Measurements from ENCODE around the gene LRRC51. TPM values are rescaled to one million over a fixed set of nuclear protein-coding genes. Genes with fewer than 3 reads are reported as not detected.

Gene LRRC51
- total RNA-seq, 1 donor from 2014 or later: 12.9 TPM

DNA sequence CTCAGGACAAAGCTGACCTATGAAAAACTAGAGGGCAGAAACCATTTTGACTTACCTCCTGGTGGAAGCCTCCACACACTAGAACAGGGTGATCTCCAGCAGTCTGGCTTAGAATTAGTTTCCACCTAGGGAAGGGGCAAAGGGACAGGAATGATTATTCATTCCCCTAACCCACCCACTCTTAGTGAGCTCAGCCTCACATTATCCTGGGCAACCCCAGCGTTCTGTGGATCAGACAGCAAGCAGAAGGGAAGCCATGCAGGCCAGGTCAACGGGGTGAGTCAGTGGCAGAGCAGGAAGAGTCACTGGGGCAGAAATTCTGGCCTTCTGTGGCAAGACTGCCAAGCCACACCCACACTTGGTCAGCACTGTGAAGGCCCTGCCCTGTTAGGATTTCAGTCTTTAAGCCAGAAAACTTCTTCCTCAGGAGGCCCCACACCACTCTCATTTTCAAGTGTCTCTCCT, 10.8 kb upstream of the LRRC51 start:
- peak; percentile 75 for DNase-seq (ENCODE audit: low spot score)

DNA sequence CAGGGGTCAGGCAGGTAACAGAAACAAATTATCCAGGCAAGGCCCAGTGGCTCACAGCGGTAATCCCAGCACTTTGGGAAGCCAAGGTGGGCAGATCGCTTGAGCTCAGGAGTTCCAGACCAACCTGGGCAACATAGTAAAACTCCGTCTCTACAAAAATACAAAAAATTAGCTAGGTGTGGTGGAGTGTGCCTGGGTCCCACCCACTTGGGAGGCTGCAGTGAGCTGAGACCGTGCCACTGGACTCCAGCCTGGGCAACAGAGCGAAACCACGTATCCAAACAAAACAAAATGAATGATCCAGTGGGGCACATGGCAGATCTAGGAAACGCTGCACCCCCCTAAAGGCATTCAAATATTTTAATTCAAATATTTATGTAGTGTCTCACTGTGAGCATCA, 10.2 kb upstream of the LRRC51 start:
- no peak for DNase-seq (ENCODE audit: low spot score)

DNA sequence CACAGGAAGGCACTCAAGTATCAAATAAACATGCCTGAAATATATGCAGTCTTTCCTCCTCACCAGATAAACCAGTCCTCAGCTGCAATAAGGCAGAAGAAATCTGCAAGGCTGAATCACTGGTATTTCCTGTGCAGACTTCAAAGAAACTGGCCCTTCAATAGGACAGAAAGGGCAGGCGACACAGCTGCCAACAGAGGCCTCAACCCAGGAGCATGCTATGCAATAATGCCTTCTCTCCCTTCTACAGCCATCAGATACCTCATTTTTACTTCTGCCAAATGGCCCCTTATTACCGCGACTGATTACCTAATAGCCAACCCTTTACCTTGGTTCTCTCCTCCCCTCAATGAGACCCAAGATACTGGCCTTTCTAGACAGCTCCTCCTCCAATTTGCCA, 8.3 kb upstream of the LRRC51 start:
- no peak for DNase-seq (ENCODE audit: low spot score)

DNA sequence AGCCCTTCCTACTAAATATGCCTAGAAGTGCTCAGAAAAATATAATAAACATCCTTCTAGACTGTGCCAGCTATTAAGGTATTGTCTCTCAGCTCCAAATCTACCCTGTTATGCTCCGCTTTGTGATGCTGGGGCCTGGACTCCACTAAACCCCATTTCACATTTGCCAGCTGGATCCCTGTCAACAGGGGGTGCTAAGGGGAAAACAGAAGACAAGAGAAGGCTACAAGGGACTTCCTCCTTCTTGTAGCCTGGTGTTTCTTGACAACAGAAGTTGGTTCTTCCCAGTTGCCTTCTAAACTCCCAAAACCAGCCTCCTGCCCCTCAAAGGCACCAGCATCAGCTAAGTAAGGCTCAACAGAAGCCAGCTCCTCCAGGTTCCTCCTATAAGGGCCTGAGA, 5.5 kb upstream of the LRRC51 start:
- DNase-seq (ENCODE audit: low spot score): no peak

DNA sequence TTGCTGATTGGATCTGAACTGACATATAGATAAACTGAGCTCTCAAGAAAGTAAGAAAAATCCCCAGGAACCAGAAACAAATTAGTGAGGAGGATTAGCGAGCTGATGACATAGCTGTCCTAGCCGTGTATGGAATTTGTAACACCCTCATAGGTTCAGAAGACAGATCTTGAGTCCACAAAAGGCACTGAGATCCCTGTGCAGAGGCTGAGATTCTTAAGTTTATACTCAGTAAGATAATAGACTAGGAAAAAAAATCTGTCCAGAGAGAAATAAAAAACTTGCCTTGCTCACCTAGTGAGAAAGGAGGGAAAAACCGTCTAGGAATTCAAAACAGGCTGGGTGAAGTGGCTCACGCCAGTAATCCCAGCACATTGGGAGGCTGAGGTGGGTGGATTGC, 4.9 kb upstream of the LRRC51 start:
- no peak for DNase-seq (ENCODE audit: low spot score)

DNA sequence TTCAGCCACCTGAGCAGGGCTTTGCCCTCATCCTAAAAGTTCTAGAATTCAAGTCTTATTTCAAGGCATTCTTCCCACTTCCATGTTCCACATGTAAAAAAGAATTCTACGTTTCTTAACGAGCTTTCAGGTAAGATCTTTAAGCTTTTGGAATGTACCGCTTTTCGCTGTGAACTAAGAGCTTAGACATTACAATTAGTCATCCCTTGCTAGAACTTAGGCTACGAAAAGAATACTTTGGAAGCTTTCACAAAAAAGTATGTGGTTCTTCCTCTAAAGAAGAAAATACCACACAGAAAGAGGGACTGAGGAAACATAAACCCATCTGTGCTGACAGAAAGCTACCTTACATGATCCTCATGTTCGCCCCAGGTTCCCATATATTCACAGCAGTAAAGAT, 2.2 kb upstream of the LRRC51 start:
- DNase-seq (ENCODE audit: low spot score): no peak

DNA sequence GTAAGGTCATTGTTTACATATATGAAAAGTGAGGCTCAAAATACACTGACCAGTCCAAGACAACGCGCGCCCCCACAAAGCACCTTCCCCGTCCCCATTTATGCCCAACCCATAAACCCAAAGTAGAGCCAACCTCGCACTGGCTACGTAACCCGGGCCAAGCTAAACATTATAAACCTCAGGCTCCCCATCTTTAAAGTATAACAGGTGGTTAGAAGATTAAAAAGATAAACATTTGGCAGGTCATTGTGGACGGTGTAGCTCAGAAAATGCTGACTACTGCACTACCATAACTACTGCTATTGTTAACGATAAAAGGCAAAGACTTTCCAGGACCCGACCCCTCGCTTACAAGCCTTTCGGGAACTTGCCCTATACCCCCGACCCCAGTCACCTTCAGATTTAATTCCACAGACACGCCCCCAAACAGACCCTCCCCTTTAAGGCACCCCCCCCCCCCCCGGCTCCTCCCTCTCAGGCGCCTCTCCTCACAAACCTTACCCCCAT, 778 bp upstream of the LRRC51 start:
- peak; percentile 17 for DNase-seq (ENCODE audit: low spot score)

DNA sequence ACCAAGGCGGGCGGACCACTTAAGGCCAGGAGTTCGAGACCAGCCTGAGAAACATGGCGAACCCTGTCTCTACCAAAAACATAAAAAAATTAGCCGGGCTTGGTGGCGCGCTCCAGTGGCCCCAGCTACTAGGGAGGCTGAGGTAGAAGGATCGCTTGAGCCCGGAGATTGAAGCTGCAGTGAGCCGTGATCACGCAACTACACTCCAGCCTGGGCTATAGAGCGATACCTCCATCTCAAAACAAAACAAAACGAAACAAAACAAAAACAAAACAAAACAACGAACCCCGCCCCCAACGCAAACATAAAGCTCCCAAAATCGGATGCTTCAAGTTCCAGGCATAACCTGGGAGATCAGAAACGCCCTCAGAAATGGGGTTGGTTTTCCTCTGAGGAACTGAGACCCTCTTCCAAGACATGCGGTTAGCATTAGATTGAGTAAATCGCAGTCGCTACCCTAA, 564 bp downstream of the LRRC51 start:
- DNase-seq (ENCODE audit: low spot score): no peak

DNA sequence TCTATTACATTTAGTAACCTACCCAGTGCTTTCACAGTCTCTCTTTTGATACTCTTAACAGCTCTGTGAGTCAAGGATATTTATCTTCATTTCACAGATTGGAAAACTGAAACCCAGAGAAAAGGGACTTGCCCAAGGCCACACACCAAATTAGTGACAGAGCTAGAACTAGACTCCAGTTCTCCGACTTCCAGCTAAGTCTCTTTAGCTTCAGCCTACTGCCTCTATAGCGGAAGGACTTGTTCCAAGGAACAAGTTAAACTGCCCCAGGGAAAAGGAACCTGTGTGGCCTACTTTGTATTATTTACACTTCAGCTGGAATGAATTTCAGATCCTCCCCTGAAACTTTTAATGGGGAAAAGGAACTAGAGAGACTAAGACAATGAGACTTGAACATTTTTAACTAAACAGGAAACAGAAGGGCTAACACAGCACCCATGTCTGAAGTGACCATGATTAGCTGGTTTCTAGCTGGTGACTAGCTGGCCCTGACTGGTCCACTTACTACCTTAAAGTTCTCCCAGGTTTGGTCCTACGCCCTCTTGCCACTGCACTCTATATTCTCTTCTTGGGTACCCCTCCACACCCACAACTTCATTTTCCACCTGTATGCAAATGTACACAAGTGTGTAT, 1.3 kb downstream of the LRRC51 start:
- no peak for DNase-seq (ENCODE audit: low spot score)

DNA sequence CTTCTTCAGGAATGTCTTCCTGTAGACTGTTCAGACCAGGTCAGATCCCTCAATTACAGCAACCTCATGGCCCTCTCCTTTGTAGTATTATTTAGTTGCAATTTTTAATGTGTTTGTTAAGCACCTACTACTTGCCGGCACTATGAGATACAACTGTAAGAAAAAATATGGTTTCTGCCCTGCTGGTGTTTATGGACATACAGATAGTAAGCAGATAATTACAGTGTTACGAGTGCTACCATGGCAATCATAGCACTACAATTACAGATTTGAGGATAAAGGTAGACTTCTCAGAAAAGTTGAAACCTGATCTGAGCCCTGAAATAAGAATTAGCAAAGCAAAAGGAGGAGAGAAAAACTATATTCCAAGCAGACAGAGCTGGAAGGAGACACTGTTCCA, 2.8 kb downstream of the LRRC51 start:
- no peak for DNase-seq (ENCODE audit: low spot score)

DNA sequence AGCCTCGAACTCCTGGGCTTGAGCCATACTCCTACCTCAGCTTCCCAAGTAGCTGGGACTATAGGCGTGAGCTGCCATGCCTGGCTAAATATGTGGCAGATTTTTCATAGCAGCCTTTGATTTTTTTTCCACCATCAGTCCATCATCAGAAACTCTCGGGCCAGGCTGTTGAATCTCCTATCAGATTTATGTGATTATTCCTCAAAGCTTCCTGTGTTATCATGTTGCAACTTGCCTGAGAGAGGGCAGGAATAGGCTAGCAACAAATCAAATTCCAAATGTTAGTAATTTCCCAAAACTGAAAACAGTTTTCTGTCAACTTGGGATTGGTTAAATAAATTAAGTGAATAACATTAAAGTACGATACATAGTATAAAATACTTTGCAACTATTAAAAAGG, 3.4 kb downstream of the LRRC51 start:
- DNase-seq (ENCODE audit: low spot score): no peak

DNA sequence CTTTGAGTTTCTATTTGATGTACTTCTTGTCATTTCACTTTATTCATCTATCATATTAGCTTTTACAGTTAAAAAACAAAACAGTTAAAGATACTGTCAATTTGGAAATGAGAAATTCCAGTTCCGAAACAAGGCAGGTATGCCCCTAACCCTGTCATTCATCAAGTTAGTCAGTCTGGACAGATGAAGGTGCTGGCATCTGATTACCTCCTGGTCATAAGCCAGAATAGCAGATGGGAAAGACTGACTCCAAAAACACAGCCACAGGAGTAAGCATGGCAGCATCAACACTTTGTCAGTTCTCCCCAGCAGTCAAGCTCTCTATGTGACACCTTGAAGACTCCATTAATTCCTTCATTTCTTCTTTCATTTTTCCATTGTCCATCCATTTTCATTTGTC, 4.3 kb downstream of the LRRC51 start:
- DNase-seq (ENCODE audit: low spot score): no peak

DNA sequence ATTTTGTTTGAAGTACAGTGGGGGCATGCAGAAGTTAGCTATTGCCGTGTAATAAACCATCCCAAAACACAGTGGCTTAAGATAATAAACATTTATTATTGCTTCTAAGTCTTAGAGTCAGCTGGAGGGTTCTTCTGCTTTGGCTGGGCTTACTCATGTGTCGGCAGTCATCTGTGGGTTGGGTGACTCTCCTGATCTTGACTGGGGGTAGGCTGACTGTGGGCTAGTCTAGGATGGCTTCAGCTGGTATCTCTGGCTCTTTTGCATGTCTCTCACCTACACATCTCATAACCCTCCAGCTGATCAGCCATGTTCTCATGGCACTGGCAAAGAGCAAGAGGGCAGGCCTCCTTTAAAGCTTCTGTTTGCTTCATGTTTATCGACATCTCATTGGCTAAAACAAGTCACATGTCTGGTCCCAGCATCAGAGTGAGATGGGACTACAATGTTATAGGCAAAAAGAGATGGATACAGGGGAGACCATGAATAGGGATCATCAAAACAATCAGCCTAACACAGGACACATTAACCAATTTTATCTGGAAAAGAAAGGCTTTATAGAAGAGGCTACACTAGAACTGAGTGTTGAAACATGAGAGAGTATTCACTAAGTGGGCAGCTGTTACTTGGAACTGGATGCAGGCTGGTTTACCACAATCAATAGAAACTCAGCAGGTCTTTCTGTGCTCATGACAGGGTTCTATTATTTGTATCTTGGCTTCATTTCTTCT, 5.1 kb downstream of the LRRC51 start:
- no peak for DNase-seq (ENCODE audit: low spot score)

DNA sequence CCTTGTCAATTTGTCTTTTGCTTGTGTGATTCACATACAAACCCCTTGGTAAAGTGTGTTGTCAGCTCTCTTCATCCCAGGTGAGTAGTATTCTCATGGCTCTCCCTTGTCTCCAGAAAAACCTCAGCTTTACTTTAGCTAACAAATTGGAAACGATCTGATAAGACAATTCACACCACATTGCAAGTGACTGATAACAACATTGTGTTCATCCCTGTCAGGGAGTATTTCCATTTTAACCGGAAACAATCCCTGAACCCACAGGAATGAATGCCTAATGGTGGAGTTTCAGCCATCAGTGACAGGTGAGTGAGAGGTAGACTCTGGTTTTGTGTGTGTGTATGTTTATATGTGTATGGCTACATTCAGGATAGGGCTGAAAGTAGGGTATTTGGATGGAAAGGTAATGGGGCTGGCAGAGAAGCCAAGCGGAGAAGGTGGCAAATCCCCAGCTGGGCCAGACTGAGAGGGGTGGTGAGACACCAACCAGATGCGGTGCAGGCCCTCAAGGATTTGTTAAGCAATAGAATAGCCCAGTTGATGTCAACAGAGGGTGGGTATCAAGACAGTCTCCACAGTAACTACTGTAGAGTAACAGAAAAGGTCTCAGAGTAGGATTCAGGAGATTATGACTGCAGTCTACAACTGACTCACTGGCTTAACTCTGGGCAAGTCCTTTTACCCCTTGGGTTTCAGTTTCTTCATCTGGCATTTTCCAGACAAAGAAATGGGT, 7.6 kb downstream of the LRRC51 start:
- no peak for DNase-seq (ENCODE audit: low spot score)

DNA sequence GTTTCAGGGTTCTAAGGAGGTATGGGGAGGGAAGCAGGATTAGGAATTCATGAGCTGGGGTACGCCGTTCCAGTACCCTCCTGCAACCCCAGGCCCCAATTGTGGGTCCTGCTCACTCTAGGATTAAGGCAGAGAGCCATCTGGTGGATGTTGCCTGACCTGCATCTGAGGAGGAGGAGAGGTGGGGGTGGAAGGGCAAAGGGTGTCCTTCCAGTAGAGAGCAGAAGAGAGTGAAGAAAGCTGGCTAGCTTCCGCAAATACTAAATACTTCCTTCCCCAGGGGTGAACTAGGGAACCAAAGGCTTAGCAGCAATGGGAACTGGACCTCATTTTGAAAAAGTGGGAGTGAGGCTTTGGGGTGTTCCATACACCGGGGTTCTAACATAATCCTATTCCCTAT, 10.6 kb downstream of the LRRC51 start:
- peak; percentile 79 for DNase-seq (ENCODE audit: low spot score)

DNA sequence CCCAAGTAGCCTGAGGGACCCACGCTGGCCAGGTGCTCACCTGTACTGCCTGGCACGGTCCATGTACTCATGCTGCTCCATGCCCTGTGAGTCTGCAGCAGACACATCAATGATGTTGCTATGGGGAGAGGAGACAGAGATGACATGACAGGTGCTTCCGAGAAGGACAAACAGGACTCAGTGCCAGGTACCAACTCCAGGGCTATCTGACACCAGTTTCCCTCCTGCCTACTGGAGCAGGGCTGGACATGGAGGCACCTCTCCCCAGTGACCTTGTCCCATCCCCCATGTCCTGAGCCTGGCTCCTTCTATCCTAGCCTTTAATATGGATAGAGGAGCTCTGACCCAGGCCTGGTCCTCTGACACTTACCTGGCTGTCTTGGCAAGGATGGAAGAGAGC, 18.1 kb downstream of the LRRC51 start:
- DNase-seq (ENCODE audit: low spot score): no peak

DNA sequence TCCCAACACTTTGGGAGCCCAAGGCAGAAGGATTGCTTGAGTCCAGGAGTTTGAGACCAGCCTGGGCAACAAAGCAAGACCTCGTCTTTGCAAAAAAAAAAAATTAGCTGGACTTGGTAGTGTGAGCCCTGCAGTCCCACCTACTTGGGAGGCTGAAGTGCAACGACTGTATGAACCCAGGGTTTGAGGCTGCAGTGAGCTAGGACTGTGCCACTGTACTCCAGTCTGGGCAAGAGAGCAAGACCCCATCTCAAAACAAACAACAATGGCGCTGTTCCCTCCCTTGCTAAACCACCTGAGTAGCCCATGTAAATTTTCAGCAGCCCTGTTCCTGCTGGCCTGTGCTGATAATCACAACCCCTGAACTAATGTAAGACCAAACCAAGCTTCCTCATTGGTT, 19.4 kb downstream of the LRRC51 start:
- DNase-seq (ENCODE audit: low spot score): no peak

DNA sequence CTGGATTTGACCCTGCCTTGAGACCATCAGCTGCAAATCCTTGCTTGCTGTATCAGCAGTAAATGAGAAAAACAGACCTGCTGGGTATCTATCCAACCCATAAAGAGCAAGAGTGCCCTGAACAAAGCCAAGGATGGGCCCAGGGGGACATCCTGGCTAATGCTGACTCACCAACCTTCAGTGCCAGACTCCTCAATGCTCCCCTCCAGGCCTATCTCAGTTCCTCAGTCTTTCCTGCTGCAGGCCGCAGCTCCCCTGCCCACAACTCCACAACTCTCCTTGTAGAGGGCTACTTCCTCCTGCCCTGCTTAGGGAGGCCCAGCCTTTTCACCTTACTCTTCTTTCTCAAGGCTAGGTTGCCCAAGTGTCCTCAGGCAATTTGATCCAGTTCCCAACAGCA, 19.8 kb downstream of the LRRC51 start:
- DNase-seq (ENCODE audit: low spot score): no peak

DNA sequence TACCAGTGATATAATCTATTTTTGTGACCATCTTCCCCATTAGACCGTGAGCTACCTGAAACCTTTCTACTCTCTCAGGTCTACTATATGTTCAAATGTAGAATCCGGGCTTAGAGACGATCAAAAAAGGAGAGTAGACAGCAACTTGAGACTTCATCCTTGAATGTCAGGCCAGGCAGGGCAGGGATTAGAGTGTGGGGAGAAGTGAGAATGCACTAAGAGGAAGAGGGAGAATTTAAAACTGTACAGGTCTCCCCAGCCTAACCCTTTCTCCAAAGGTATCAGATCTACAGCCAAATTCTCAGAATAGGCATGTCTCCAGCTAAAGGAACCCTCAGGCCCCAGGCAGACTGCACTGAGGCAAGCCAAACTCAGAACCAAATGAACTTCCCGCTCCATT, 21.5 kb downstream of the LRRC51 start:
- no peak for DNase-seq (ENCODE audit: low spot score)

DNA sequence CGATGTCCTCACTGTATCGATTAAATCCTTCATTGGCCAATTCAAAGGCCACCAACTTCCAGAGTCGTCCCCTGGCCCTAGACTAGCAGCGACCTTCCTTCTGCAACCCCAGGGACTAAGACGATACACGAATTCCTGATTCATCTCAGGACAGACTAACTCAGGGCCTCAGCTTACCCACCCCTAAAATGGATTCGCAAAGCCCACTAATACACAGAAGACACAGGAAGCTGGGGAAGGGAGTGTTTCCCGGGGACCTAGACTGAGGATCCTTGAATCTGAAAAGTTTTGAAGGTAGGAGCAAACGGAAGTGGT, 21.9 kb downstream of the LRRC51 start:
- no peak for DNase-seq (ENCODE audit: low spot score)

DNA sequence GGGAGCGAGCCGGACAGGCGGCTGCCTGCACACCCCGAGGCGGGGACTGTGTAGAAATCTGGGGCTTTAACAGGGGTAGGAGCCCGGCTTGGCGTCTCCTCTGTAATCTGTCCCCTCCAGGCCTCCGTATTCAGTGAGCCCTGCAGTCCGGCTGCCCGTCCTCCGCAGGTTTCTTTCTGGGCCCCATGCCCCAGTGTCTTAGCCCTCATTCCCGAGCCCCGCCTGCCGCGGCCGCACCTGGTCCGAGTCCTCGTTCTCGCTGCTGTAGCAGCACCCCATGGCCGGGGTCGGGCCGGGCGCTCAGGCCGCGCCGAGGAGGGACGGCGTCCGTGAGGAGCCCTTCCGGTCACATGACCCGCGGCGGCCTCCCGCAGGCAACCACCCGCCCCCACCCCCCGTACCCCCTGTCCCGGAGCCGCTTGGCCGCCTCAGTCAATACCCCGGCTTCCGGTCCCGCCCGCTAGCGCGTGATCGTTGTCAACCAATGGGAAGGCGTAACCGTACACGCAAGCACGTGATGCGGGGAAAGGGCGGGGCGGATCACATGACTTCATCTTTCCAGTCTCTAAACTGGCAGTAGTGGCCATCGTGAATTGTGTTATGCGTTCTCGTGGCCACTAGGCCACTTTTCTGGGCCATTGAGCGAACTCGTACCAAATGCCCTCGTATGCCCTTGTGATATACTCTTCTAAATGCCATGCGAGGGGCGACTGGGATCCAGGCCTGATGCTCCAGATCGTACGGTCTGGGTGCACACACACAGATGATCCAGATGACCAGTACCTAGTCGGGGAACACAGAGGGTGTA, 22.5 kb downstream of the LRRC51 start, which contains the start of gene LAMTOR1:
Gene LAMTOR1 (minus strand): TSS at position 352 of the 808 bp plus-strand sequence. CDS start 73 bp downstream, at position 279.
- peak; percentile 99 for DNase-seq (ENCODE audit: low spot score)

DNA sequence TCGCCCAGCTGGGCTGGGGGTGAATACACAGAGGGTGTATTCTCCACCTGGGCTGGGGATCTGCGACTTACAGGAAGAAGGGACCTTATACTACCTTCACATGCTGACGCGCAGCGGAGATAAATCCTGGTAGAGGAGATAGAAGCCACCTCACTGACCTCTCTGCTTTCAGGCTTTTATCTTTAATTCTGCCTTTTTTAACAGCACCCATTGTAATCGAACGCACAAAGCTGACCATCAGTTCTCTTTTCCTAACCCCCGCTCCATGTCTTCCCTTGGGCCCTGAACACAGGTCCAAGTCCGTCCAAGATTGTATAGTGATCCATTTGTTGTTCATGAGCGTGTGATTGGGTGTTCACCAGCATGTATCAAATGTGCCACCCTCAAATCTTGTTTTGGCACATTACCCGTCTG, 23.1 kb downstream of the LRRC51 start:
- no peak for DNase-seq (ENCODE audit: low spot score)

Data from mucosa of gallbladder (tissue), 1 donor.